Measurements from ENCODE around the gene TP53I3.

DNA sequence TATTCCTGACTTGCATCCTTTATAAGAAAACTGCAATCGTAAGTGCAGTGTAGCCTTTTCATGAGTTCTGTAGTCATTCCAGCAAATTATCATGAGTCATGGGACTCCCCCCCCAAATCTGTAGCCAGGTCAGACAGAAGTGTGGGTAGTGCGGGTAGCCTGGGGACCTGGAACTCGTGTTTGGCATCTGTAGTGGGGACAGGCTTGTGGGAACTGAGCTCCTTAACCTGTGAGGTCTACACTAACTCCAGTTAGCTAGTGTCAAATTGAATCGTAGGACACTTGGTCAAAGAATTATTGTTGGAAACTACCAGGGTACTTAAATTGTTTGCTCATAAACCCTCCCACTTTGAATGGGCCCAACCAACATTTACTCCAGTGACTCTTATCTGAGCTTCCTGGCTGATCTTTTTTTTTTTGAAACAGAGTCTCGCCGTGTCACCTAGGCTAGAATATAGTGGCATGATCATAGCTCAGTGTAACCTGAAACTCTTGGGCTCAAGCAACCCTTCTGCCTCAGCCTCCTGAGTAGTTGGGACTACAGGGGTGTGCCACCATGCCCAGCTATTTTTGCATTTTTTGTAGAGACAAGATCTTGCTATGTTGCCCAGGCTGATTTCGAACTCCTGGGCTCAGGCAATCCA lies 26.1 kb upstream of the TP53I3 start:
- TF ChIP-seq EZH2 (IDR thresholded peaks at IDR 0.05) (no peak), POLR2AphosphoS5 (IDR thresholded peaks at IDR 0.05; ENCODE audit: borderline replicate concordance, low read depth, low read length) (no peak)

Measured in SK-N-MC (cell line).